ENCODE results near the gene MRPL17. TPM values are rescaled to one million over a fixed set of nuclear protein-coding genes. Genes with fewer than 3 reads are reported as not detected.
"Not testable (repeated sequence)": the region's sequence is repeated elsewhere in the genome, so short reads cannot be mapped to it uniquely, and the experiment has no call there.

The MRPL17 gene
- 93.0 and 140 TPM in 2 replicates for total RNA-seq (2014; rRNA removed; shearing (Covaris generic))
- 70.6 and 127 TPM in 2 replicates for polyA plus RNA-seq (2015; cell fraction: cytosol; rRNA removed)
- 33.9 and 43.2 TPM in 2 replicates for polyA plus RNA-seq (2015; cell fraction: nucleus; rRNA removed)

DNA sequence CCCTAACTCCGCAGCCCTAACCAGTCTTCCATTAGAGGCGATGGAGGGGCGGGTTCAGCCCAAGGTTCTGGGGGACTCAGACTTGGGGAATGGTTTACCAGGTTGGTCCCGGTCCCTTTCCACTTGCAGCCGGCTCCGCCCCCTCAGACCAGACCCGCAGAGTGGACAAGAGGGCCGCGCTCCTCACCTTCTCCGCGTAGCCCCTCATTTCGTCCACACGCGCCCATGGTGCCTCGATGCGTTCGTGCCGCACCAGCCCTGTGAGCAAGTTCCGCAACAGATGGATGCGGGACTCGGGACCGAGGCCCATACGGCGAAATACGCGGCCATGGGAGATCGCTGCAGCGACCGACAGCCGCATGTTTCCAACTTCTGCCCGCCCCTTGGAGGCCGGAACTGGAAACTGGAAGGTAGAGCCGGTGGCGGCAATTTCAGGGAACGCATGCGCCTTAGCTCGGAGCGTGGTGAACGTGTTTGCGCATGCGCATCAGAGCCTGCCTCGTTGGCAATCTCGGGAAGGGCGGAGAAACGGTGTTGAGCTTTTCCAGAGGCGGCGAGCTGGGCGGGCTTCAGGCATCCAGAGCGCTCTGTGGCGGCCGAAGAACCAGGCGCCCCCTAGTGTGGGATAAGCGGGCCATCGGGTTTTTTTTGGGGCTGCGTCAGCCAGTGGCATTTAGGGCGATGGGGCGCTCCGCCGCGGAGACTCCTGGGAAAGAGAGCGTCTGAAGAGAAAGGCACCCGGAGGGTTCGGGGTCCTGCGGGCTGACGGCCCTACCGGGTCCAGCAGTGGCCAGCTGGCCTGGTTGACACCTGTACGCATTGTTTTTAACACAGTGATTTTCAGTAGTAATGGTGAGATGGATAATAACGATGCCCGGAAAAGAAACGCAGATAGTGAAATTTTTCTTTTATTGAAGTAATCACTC lies at the start of gene MRPL17:
Gene MRPL17 (minus strand): TSS at position 405 of the 926 bp plus-strand sequence. CDS start 44 bp downstream, at position 361.
- peak; percentile 98 for DNase-seq (ENCODE audit: low read depth)

GRCh38 chr11:6727971-6728760 lies 45.0 kb upstream of the MRPL17 start:
- no peak for DNase-seq (ENCODE audit: low read depth)

- no peak for DNase-seq (ENCODE audit: low read depth)
Measured at GRCh38 chr11:6725386-6725896, 42.3 kb upstream of the MRPL17 start.

DNA sequence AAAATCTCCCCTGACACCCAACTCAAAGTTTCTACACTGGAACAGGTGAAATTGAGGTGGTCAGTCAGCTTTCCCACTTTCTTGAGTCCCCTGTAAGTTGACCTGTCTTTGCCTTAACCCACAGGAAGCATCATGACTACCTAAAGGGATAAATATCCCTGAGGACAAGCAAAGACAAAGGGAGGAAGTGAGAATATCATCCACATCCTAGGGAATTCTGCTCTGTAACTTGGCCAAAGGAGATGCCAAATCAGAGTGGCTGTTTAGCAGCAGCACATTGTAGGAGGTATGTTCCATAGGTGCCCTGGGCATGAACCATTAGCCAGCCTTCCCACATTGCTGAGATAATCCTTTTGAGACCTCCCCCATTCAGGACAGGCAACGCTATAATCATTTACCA lies 40.9 kb upstream of the MRPL17 start:
- no peak for DNase-seq (ENCODE audit: low read depth)

- DNase-seq (ENCODE audit: low read depth): no peak
Measured at GRCh38 chr11:6721343-6721742, 38.2 kb upstream of the MRPL17 start.

- DNase-seq (ENCODE audit: low read depth): no peak
Measured at GRCh38 chr11:6719576-6719975, 36.4 kb upstream of the MRPL17 start.

- DNase-seq (ENCODE audit: low read depth): no peak
Measured at GRCh38 chr11:6717426-6717825, 34.3 kb upstream of the MRPL17 start.

GRCh38 chr11:6711552-6711951 lies 28.4 kb upstream of the MRPL17 start:
- DNase-seq (ENCODE audit: low read depth): peak; percentile 51

DNA sequence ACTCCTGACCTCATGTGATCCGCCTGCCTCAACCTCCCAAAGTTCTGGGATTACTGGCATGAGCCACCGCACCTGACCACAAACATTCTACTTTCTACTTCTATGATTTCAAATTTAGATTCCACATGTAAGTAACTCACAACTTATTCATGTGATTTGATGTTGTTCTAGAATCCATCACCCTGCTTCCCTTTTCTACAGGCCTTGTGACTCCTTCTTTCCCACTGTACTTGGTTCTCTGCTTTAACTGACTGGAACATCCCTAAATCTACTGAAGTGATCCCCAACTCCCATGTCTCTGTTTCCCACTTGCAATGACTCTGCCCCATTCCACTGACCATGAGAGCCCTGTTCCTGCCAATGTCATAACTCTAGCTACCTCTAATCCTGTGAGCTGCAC lies 25.7 kb upstream of the MRPL17 start:
- no peak for DNase-seq (ENCODE audit: low read depth)

GRCh38 chr11:6705905-6706535 lies 22.9 kb upstream of the MRPL17 start:
- DNase-seq (ENCODE audit: low read depth): peak; percentile 37

DNA sequence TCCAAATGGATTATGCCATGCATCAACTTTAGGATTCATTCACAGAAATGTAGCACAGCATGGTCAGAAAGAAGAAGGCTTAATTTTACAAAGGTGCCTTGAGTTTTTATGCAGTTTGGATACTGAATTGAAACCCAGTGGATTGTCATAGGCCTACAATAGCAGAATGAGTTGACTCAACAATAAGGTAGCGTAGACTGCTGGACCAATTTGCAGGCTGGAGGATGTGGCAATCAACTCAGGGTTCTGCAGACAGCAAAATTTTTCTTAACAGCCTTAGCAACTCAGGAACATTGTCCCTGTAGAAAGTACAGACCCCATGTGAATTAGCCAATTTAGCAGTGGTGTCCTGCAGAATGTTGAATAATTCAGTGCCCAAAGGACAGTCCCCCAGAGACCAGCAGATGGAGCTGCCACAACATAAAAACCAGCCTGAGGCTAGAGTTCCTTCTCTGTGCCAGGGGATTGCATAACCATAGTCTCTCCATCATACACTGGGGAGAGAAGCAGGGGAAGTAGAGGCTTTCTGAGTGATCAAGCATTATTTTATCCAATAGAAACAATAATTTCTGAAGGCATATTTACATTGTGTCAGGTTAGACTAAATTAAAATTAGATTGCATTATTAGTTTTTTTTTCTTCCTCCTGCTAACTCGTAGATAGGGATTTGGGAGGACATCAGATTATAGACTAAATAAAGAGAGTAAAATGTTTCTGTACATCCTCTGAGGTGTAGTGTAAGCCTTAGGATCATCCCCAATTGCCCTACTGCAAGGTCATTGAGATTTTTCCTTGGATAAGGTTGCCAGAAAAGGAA lies 20.3 kb upstream of the MRPL17 start:
- peak; percentile 66 for DNase-seq (ENCODE audit: low read depth)

DNA sequence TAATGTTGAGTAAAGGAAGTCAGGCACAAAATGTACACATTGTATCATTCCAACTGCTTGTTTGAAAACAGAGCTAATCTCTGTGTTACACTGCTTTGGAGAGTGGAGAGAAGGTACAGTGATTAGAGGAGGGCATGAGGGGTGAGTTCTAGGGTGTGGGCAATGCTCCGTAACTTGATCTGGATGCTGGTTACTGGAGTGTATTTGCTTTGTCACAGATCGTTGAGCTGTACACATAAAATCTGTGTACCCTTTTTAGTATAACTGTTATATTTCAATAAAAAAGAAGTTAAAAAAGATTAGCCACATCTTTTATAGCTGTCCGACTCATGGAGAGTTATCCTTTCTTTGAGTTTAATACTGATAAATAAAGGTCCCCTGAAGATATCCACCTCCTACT lies 18.8 kb upstream of the MRPL17 start:
- not testable (repeated sequence) for DNase-seq (ENCODE audit: low read depth)

GRCh38 chr11:6695377-6695776 lies 12.2 kb upstream of the MRPL17 start:
- DNase-seq (ENCODE audit: low read depth): peak; percentile 77

DNA sequence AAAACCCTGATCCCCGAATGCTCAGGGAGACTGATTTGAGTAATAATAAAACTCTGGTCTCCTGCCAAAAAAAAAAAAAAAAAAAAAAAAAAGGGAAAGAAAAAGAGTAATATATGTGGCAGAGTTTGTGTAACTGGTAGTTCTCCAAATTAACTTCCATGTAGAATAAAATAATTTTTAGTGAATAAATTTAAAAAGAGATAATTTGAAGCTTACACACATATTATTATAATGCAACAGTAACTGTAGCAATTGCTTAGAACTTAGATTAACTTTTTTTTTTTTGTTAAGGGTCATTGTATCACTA lies 11.0 kb upstream of the MRPL17 start:
- no peak for DNase-seq (ENCODE audit: low read depth)

GRCh38 chr11:6693342-6694228 lies 10.4 kb upstream of the MRPL17 start:
- peak; percentile 86 for DNase-seq (ENCODE audit: low read depth)

DNA sequence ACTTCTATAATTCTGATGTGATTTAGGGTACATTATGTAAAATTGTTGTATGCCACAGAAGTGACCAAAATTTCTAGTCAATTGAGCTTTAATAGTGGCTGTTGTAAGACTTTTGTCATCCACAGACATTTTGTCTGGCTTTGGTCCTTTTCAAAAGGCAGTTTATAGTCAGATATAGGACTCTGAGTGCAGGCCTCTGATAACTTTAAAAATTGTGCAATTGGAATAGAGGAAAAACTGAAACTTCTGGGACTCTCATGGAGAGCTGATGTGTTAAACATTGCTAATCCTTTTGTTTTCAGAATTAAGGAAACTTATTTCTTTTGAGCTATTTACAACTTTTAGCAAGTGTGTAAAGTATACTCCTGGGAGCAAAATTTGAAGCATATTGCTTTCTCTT lies 9.0 kb upstream of the MRPL17 start:
- no peak for DNase-seq (ENCODE audit: low read depth)

DNA sequence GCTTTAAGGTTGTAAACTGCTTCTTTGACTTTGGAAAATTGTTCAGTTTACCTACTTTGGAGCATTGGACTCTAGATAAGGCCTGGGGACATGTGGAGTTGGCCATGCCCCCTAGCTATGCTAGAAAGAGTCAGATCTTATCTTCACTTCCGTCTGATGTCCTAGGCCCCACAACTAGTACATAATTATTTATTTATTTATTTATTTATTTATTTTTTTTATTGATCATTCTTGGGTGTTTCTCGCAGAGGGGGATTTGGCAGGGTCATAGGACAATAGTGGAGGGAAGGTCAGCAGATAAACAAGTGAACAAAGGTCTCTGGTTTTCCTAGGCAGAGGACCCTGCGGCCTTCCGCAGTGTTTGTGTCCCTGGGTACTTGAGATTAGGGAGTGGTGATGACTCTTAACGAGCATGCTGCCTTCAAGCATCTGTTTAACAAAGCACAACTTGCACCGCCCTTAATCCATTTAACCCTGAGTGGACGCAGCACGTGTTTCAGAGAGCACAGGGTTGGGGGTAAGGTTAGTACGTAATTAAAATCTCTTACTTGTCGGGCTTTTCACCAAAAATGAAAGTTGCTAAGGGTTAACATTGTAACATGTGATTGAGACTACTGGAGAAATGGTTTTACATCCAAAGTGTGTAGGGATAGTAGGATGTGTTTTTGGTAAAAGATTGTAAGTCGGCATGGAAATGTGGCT lies 7.4 kb upstream of the MRPL17 start:
- DNase-seq (ENCODE audit: low read depth): not testable (repeated sequence)

- DNase-seq (ENCODE audit: low read depth): no peak
Measured at GRCh38 chr11:6687876-6688275, 4.7 kb upstream of the MRPL17 start.

DNA sequence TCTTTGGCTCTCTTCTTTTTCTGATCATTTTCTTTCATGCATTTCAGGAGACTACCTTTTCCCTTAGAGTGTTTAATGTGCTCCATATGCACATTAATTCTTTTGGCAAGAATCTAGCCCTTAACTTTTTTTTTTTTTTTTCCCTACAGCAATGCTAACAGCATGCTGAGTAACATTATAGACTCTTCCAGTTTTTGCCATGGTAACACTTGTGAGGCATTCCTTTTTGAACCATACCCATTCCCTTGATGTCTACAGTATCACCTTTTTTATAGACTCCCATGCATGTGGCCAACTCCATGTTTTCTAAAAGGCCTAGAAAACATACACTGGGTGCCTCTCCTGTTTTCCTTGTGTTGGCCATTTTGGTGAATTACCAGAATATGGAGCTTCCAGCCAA lies 2.9 kb upstream of the MRPL17 start:
- DNase-seq (ENCODE audit: low read depth): no peak

All from HT1080 (cell line).